Ascending aorta (tissue), 2 donors: Measurements from ENCODE around the gene DTL. TPM values are rescaled to one million over a fixed set of nuclear protein-coding genes. Genes with fewer than 3 reads are reported as not detected.

Source experiments
- DNase-seq, 2 donors: peaks; one replicate each; pipeline ENCODE4 v3.0.0-alpha.2; 2019; ENCODE audit warnings: low spot score in 2 of 2
- H3K27ac ChIP-seq, 2 donors: fragments of 200-600 bp; sonication (generic); one replicate each; pipeline ENCODE4 v1.5.1; 2016 to 2017; ENCODE audit warnings: mild to moderate bottlenecking in 1 of 2
- H3K27me3 ChIP-seq: fragments of 200-600 bp; sonication (generic); one replicate; pipeline ENCODE4 v1.5.1; 2017
- H3K36me3 ChIP-seq, 2 donors: fragments of 200-600 bp; sonication (generic); one replicate each; pipeline ENCODE4 v1.5.1; 2016
- H3K4me1 ChIP-seq, 2 donors: fragments of 200-600 bp; sonication (generic); one replicate each; pipeline ENCODE4 v1.5.1; 2016 to 2017; ENCODE audit warnings: mild to moderate bottlenecking in 1 of 2
- H3K4me3 ChIP-seq, 2 donors: fragments of 200-600 bp; sonication (generic); one replicate each; pipeline ENCODE4 v1.5.1; 2016 to 2017; ENCODE audit warnings: mild to moderate bottlenecking in 1 of 2
- H3K9me3 ChIP-seq, 2 donors: fragments of 200-600 bp; sonication (generic); one replicate each; pipeline ENCODE4 v1.5.1; 2016
- CTCF ChIP-seq, 3 experiments: fragments of 200-600 bp in 2 of 3; fragments of 450-650 bp in 1 of 3; sonication (generic) in 2 of 3; IDR thresholded peaks; one replicate each; pipeline ENCODE4 v1.5.1; 2016 to 2019; ENCODE audit warnings: antibody characterized with exemption in 3 of 3, mild to moderate bottlenecking in 1 of 3, moderate library complexity in 1 of 3
- intact Hi-C: fragments of 100-400 bp; cut with DNase I; formaldehyde crosslinking; loops from one replicate; pipeline ENCODE4 v1.15.1; 2023
- total RNA-seq: library from RNA; depleted of rRNA; stranded (reverse); fragments of >200 nt; gene quantifications from one replicate; pipeline ENCODE4 v1.1.0, GENCODE V29; 2016

The DTL gene
- total RNA-seq, 1 donor from 2014 or later: not detected

- no peaks in the 10 kb centered on the region for H3K9me3 ChIP-seq
- H3K36me3 ChIP-seq: peaks cover 0 to 27% of the 10 kb centered on the region in 2 donors
- H3K4me1 ChIP-seq: no peaks in the 10 kb centered on the region
- H3K27me3 ChIP-seq: no peaks in the 10 kb centered on the region
- H3K4me3 ChIP-seq: no peak overlapping the region
- intact Hi-C loops: no loop called here
- no peak overlapping the region for H3K27ac ChIP-seq
- TF ChIP-seq CTCF (IDR thresholded peaks at IDR 0.05): no peak
- no peak for DNase-seq
Measured at GRCh38 chr1:212004895-212005608, 30.5 kb upstream of the DTL start.

- H3K4me3 ChIP-seq: no peak overlapping the region
- intact Hi-C loops: no loop called here
Measured at GRCh38 chr1:212007178-212007577, 28.4 kb upstream of the DTL start.

GRCh38 chr1:212007886-212008285, 27.7 kb upstream of the DTL start:
- H3K36me3 ChIP-seq: peaks cover 0 to 17% of the 10 kb centered on the region in 2 donors
- intact Hi-C loops: no loop called here
- no peak for TF ChIP-seq CTCF (IDR thresholded peaks at IDR 0.05)
- H3K4me1 ChIP-seq: no peaks in the 10 kb centered on the region
- H3K9me3 ChIP-seq: no peaks in the 10 kb centered on the region
- no peak overlapping the region for H3K4me3 ChIP-seq
- no peaks in the 10 kb centered on the region for H3K27me3 ChIP-seq
- no peak overlapping the region for H3K27ac ChIP-seq
- DNase-seq: no peak

More at GRCh38 chr1:212007178-212007577, 28.4 kb upstream of the DTL start:
- Histone ChIP-seq H3K4me1 (no peaks in the 10 kb centered on the region), H3K9me3 (no peaks in the 10 kb centered on the region), H3K36me3 (peaks cover 0 to 17% of the 10 kb centered on the region in 2 donors), H3K27ac (no peak overlapping the region), H3K27me3 (no peaks in the 10 kb centered on the region)
- no peak for TF ChIP-seq CTCF (IDR thresholded peaks at IDR 0.05)
- DNase-seq: no peak

- H3K27ac ChIP-seq: no peak overlapping the region
- no peaks in the 10 kb centered on the region for H3K9me3 ChIP-seq
- intact Hi-C loops: no loop called here
- peaks cover 0 to 17% of the 10 kb centered on the region in 2 donors for H3K36me3 ChIP-seq
- no peak overlapping the region for H3K4me3 ChIP-seq
- H3K27me3 ChIP-seq: no peaks in the 10 kb centered on the region
- no peaks in the 10 kb centered on the region for H3K4me1 ChIP-seq
- DNase-seq: no peak
- TF ChIP-seq CTCF (IDR thresholded peaks at IDR 0.05): no peak
Measured at GRCh38 chr1:212009561-212009960, 26.0 kb upstream of the DTL start.

GRCh38 chr1:212010004-212010403, 25.5 kb upstream of the DTL start:
- Histone ChIP-seq H3K4me1 (no peaks in the 10 kb centered on the region), H3K9me3 (no peaks in the 10 kb centered on the region), H3K27ac (no peak overlapping the region), H3K27me3 (no peaks in the 10 kb centered on the region), H3K4me3 (no peak overlapping the region), H3K36me3 (peaks cover 0 to 13% of the 10 kb centered on the region in 2 donors)
- intact Hi-C loops: no loop called here
- no peak for DNase-seq
- no peak for TF ChIP-seq CTCF (IDR thresholded peaks at IDR 0.05)
